Stimulated activated CD4-positive, alpha-beta T cell treated with anti-CD3 and anti-CD28 coated beads, Interleukin-12 subunit alpha, Interleukin-12 subunit beta, amount 100 ng/mL, for 4 hours (primary cell): ENCODE results near the gene SASH1.
"Not testable (repeated sequence)": the region's sequence is repeated elsewhere in the genome, so short reads cannot be mapped to it uniquely, and the experiment has no call there.

ENCODE experiments used
- DNase-seq: peaks from one replicate; pipeline ENCODE4 v3.0.0-alpha.2; 2020

SASH1 gene

DNA sequence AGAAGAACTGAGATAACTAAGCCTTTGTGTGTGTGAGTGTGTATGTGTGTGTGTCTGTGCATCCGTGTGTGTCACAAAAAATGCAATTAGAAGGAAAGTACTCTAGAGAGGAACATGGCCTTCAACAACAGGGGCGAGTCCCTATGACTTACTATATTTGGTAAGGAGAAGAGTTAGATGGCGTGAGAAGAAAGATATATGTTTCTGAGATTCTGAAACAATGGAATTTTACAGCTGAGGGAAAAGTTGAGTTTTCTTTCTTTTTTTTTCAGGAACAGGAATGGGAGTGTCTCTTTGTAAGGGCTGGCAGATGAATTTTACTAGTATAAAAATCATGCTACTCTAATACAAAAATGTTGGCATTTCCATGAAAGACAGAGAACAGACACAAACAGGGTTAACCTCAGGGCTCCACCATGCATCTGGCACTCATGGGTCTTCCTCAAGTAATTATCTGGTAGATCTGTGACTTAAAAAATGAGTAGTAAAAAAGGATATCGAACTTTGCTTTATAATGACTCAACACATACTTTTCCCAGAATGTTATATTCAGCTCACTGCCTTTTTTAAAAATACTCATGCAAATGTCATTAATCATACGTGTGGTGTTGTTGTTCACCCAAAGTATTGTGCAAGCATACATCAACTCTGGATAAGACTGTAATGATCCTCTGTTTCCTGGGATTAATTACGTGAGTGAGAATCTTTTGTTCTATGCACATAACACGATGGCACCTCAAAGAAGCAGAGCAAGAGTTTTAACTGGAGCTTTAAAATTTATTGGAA lies 12.8 kb upstream of the SASH1 start:
- DNase-seq: no peak

DNA sequence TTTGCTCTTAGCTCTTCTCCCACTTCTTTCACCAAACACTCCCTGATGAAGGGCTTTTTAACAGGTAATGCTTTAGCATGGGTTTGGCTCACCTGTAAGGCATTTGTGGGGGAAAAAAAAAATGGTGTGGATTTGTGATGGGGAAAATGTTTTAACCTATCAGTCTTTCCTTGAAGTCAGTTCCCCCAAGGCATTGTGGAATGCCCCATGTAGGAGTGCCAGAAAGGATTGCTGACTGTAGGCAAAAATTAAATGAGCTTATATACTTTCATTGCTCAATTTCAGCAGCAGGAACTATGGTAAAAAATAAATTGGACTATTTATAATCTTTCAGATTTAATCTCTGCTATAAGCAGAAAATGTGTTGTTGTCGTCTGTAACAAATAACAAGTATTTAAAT lies 10.6 kb upstream of the SASH1 start:
- DNase-seq: no peak

DNA sequence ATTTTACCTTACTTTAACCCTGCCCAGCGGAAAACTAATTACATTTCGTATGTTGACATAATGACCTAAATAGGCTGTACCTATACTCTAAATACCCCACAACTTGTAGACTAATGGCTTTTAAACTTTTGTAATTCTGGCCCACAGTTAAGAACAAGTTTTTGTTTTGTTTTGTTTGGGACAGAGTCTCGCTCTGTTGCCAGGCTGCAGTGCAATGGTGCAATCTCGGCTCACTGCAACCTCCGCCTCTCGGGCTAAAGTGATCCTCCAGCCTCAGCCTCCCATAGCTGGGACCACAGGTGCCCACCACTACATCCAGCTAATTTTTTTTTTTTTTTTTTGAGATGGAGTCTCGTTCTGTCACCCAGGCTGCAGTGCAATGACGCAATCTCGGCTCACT lies 5.7 kb upstream of the SASH1 start:
- no peak for DNase-seq

DNA sequence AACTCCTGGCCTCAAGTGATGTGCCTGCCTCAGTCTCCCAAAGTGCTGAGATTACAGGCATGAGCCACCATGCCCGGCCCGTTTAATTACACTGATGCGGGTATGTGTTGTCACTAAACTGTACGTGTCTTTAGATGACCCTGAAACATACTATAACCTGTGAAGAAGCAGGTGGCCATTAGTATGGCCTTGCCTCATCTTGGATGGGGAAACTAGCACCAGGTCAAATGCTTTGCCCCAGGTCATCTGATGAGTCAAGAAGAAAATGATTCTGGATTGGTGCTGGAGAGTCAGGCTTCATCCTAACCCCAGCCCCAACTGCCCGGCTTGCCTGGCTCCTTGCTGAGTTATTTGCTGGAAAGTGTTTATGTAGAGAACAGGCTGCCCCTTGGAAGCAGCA lies 2.9 kb upstream of the SASH1 start:
- DNase-seq: no peak

DNA sequence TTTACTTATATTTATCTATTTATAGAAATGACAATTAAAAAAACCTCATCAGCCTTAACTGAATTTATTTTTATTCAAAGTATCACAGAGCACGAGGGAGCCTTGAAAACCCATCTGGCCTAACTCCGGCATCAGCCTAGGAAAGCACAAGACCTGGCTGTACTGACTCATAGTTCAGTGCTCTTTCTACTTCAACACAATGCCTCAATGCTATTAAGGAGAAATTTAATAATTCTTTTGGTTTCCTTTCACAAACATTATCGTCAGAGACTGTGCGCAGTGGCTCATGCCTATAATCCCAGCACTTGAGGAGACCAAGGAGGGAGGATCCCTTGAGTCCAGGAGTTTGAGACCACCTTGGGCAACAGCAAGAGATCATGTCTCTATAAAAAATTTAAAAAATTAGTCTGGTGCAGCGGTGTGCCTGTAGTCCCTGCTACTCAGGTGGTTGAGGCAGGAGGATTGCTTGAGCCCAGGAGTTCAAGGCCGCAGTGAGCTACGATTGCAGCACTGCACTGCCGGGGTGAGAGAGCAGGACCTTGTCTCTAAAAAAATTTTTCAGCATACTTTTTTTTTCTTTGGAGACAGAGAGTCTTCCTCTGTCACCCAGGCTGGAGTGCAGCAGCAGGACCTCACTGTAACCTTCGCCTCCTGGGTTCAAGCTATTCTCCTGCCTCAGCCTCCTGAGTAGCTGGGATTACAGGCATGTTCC lies 1.9 kb upstream of the SASH1 start:
- DNase-seq: no peak

DNA sequence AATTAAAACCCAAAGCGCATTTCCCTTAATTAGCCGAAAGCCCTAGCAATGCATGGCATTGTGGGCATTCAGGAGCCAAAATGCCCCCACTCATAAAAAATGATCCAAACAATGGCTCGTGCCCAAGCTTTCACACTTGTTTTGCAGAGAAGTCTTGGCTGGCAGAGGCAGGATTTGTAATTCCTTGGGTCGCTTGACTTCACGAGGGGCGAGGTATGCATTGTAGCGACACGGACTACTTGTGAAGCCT lies 613 bp upstream of the SASH1 start:
- no peak for DNase-seq

DNA sequence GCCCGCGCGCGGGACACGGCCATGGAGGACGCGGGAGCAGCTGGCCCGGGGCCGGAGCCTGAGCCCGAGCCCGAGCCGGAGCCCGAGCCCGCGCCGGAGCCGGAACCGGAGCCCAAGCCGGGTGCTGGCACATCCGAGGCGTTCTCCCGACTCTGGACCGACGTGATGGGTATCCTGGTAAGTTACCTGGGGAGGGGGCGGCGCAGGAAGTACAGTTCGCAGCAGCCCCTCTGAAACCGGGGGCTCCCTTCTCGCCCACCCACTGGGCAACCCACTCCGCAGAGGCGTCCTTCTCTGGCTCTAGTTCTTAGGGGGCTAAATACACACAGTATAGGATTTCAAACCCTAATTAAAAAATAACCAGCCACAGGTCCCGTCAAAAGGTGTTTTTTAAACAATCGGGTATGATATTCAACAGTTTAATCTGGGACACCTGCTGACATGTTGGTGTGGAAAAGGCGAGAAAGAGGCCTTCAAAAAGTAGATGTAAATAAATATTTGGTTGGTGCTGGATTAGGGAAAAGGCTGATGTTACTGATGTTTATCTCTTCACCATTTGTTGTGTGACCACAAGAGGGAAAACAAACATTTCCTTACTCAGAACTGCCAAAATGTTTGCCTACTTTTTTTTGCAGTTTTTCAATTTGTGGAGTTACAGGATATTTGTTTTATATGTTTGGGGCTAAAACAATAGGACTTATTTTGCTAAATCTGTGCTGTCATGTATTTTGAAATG lies 577 bp downstream of the SASH1 start:
- DNase-seq: no peak

DNA sequence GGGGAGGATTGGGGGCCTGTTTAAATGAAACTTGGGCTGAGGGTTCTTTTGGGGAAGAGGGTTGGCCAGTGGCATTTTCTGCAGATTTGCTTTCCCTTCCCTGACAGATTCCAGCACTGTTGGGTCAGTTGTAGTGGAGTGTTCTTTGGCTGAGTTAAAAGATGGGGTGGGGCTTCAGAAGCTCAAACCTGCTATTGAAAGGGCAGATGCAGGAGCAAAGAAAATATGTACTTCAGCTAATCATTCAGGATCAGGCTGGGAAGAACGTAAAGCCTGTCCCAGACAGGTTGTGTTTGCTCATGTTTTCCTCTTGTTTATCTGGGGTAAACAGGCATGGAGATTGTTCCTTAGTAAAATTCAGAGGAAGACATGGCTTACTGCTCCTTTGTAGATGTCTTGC lies 2.5 kb downstream of the SASH1 start:
- no peak for DNase-seq

DNA sequence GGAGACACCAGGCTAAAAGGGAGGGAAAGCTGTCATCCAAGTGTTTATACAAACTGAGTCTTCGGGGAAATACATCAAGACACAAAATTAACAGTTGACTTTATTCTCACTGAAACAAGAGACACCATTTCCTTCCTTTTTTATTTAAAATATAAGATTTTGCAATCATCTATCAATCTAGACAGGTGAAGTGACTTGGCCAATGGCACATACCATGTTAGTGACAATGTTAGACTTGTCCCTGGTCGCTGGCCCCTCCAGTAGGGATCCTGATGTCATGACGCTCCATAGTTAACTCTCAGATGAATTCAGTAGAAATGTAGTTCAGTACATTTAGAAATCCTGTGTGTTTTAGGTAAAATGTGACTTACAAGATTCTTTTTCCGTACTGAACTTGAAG lies 2.9 kb downstream of the SASH1 start:
- no peak for DNase-seq

DNA sequence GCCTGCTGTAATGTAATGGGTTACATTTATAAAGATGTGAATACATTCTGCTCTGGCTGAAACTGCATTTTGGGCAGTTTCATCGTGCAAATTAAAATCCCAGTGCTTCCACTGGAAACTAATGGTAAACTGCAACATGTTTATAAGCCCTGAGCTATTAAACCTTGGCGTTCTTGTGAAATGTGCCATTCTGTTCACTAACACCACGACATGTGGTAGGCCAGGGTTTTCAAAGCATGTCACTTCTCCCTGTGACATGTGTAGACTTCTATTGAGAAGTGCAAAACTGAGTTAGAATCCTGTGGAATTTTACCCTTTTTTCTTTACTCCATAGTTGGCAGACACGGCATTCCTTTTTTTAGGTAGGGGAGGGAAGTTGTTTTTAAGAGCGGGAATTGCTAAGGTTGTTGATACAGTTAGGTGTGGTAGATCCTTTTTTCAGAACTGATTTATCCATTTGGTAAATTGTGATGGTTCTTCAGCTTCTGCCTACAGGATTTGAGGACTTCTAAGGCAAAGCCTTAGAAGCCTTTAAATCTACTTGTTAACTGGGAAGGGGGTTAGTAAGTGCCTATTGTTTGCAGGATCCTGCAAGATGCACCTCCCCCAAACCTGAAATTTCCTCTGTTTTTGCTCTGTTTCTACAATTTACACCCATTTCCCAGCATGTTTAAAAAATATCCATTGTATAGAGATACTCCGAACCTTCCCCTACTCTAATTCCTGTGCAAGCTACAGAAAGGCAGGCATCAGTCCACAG lies 4.2 kb downstream of the SASH1 start:
- DNase-seq: no peak

DNA sequence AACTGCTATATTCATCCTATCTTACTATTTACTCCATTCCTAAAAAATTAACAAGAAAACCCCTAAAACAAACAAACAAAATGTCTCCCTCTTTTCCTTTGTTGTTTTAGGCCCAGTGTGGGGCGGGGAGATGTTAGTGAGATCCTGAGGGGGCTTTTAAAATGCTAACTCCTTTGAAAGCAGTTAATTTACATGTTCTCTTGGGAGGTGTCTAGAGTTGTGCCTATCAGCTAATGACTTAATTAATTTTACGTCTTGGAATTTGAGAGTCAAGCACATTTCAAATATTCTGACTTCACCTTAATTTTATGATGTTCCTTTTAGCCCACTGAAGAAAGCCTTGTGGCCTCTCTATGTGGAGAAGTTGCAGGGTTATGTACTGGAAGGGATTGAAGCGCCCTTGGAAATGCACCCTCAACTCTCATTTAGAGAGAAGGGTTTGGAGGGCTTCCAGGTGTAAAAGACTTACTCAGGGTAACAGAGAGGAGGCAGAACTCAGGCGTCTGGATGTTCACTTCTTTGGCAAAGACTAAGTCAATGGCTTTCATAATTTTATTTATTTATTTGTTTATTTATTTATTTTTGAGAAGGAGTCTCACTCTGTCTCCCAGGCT lies 4.9 kb downstream of the SASH1 start:
- DNase-seq: no peak

DNA sequence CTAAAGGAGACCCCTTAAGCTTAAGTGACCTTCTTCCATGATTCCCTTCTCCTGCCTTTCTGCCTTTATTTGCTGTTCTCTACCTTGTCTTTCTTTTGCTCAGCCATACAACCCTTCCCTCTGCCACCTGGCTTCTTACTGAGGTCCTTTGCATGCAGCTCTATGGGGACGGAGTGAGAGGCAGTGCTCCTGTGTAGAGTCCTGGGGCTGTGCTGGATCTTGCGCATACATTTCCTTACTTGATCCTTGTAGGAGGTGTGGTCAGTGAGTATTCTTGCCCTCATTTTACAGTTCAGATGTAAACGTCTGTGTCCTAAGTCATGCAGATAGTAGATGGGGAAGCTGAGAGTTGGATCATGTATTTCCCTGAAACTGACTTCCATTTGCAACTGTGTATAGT lies 5.7 kb downstream of the SASH1 start:
- no peak for DNase-seq

DNA sequence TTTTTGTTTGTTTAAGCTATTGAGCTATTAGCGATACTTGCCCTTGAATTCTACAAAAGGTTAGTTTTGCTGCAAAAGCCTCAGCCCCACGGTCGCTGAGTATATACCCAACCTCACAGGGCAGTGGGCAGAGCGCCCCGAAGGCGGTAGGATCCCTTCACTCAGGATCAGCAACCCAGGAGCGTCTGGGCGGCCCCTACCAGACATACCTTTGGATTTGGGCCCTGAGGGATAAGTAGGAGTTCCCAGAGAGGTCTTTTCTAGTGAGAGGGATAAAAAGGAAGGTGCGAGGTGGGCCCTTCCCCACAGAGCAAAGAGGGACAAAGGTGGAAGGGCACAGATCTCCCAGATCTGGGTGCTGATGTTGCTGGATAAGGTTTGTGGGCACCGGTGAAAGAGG lies 6.1 kb downstream of the SASH1 start:
- no peak for DNase-seq

DNA sequence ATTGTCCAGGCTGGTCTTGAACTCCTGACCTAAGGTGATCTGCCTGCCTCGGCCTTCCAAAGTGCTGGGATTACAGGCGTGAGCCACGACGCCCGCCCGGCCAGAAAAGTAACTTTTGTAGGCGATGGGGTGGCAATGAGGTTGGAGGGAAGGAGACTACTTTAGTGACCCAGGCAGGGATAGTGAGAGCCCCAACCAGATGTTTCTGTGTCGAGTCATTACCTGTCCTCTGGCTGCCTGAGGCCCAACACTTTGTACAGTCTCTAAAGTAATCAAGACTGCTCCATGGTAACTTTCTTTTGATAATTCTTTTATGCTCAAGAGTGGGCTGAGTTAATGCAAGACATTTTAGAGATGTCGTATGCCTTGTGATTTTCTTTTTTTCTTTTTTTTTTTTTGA lies 6.8 kb downstream of the SASH1 start:
- no peak for DNase-seq

DNA sequence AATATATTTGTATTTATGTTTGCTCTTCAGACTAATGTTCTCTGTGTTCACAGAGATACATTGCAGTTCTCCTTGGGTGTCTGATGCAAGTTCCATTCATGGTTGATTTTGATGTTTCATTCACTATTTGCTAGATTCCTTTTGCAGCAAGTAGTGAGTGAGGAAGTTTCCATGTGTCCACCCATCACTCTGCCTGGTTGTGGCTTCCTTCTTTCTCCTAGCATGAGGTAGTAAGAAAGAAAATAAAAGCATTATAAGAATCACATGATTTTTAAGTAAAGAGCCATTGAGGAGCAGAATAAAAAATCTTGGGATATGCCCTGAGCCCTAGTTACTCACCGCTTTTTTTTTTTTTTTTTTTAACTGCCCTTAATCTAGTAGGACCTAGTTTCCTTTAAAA lies 8.7 kb downstream of the SASH1 start:
- DNase-seq: no peak

DNA sequence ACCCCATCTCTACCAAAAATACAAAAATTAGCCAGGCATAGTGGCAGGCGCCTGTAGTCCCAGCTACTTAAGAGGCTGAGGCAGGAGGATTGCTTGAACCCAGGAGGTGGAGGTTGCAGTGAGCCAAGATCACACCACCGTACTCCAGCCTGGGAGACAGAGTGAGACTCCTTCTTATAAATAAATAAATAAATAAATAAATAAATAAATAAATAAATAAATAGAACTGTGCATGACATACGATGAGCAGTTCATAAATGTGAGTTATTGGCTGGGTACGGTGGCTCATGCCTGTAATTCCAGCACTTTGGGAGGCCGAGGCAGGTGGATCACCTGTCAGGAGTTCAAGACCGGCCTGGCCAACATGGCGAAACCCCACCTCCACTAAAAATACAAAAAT lies 9.8 kb downstream of the SASH1 start:
- DNase-seq: not testable (repeated sequence)

DNA sequence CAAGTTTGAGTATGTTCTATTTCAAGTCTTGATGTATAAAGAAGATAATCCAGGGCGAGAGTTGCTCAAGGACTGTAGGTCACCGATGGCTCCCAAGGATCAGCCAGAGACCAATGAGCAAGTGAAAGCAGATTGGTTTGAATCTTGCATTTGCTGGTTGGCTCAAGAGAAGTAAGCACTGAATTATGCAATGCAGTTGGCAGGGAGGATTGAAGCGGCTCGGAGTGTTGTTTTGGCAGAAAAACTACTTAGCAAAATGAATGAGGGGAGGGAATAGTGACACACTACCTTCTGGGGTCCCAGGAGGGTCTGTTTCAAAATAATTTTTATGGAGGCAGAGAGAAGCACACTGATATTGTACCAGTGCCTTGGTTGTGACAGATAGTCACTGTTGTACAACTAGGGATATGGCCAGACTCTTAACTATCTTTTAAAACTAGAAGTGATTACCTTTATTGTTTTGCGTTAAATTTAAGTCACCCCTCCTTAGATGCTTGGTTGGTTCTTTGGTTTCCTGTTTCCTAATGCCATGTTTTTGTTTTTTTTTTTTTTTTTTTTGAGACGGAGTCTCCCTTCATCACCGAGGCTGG lies 15.7 kb downstream of the SASH1 start:
- DNase-seq: no peak

DNA sequence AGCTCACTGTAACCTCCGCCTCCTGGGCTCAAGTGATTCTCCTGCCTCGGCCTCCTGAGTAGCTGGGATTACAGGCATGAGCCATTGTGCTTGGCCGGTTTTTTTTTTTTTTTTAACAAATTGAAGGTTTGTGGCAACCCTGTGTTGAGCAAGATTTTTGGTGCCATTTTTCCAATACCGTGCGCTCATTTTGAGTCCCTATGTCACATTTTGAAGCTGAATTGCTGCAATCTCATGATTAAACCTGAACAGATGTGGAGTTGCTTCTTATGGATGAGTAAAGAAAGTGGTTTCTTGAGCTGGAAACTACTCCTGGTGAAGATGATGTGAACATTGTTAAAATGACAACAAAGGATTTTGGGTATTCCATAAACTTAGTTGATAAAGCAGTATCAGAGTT lies 16.6 kb downstream of the SASH1 start:
- DNase-seq: no peak

DNA sequence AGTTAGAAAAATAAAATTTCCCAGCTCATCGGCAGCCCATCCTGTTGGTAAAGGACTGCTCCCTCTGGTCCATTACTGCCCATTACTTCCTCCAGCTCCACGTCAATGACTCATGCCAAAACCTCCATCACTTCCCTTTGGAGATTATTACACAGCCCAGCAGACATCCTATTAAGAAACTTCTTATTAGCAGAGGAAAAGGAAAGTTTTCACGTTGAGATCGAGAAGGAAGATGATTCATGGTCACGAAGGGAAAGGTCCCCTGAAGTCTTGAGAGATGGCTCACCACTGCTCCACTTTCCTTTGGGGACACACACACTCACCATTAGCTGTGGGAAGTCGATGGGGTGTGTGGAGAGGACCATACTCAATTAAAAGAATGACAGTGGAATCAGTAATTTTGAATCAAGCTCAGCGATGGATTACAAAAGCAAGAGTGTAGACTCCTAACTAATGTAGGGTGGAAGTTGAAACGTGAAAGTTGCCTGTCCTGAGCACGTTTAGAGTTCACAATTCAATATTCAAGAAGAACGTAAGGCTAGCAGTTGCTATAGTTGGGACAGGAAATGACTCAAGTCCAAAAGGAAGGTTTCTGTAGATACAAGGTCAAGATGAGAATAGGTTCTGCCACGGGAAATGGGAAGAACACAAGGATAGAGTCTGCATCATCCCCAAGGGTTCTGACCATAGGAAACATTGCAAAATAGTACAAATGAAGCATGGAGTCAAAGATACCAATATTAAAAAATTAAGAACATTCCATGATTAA lies 21.6 kb downstream of the SASH1 start:
- DNase-seq: no peak

DNA sequence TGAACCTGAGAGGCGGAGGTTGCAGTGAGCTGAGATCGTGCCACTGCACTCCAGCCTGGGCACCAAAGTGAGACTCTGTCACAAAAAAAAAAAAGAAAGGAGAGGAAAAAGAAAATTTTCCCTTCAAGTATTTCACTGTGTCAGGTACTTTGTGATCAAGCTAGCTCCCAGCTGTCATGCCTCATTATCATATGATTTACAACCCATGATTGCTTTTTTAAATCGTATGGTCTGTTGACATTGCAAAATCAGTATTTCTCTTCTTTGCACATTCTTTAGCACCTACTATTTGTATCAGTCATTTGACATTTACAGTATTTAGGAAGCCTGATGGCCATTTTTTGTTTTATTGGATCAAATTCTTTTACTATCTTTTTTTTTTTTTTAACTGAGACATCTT lies 22.4 kb downstream of the SASH1 start:
- no peak for DNase-seq

DNA sequence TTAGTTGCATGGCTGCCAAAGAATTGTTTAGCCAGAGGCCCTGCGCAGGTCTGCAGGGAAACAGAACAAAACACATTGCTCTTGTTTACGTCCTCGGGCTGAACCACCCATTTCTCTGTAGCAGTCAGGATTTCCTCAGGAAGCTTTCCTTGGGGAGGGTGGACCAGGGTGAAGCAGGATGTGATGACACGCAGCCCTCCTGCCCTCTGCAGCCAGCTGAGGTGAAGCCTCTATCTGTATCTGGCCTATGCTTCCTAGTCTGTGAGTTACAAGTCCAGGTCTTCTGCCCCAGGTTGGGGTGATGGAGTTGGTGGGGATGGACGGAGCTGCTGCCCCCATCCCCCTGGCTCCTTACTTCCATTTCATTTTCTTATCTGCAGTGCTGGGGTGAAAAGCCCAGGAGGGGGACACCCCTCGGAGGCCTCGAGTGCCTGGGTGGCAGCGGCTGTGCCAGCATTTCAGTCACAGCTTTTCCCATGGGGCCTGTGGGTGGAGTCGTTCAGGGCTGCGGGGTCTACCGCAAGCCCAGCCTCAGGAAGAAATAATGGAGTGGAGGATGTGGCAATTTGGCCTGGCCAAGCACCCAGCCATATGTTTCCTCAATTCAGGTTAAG lies 24.9 kb downstream of the SASH1 start:
- DNase-seq: no peak

DNA sequence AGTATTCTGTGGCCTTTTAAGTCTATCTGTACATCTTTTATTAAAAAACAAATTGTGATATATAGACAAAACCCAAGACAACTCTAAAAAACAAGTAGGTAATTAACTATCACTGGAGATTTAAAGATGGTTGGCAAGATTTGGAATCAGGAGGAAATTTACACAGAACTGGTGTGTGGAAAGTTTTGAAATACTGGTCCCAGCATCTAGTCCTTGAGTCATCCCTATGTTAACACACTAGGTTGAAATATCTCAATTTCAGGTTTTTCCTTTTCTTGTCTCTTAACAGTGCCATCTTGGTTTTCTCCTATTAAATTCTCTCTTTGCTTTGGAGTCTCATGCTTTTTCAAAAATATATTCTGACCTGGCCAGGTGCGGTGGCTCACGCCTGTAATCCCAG lies 27.5 kb downstream of the SASH1 start:
- DNase-seq: no peak
